Measurements from ENCODE around the gene UBAC2. TPM values are rescaled to one million over a fixed set of nuclear protein-coding genes. Genes with fewer than 3 reads are reported as not detected.

Gene UBAC2
- polyA plus RNA-seq, 1 experiment = 71.4 TPM

DNA sequence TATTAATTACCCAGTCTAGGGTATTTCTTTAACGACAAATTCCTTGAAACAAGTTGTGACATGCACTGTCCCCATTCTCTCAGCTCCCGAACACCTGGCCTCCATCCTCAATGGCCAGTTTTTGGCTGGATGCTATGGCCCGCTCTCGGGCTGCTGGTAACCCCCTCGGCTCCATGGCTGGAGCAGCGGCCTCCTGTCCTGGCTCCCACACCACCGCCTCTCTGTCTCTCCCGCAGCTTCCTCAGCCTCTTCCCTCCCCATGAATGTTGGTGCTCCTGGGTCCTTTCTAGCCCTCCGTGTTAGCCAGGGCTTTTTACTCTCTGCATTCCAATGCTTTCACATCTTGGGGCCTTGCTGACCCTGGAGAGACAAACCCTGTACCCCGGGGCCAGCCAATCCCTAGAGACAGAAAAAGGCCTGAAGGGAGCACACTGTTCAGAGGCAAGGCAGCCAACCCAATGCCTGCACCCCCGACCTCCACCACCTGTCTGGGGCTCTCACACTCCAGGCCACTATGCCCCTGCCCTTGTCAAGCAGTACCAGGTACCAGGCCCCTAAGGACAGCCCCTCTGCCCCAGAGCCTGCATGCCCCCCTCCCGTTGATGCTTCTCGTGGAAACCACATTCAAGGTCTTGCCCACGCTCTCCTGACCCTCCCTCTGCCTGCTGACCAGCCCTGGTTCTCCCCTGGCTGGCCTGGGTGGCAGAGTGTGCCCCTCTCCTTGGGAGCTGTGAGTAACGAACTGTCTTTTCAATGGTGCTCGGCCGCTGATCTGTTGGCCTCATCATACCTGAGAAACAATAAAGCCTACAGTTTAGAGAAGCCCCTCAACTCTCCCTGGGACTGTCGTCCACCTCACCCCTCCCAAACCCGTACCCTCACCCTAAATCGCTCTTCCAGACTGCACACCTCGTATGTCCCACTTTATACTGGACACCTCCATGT is 193.4 kb downstream of the UBAC2 start:
- no peak for DNase-seq (ENCODE audit: low read depth, low spot score)
- H3K4me3 ChIP-seq (ENCODE audit: low read depth, low read length) = no peak overlapping the region
- H3K27me3 ChIP-seq (ENCODE audit: control insufficient read depth, insufficient read depth, low read length) = peaks cover 4% of the 10 kb centered on the region
- TF ChIP-seq CTCF (IDR thresholded peaks at IDR 0.05; ENCODE audit: low read depth, low read length) = no peak
- H3K27ac ChIP-seq (ENCODE audit: low read depth, low read length) = no peak overlapping the region
- CTCF ChIA-PET = interaction anchor here (0.7 kb wide), 1 partner anchor 45 kb away, joined by 4 read pairs; no protein-coding TSS in a partner anchor
- POLR2A ChIA-PET = no interaction called here
- no peaks in the 10 kb centered on the region for H3K9me3 ChIP-seq (ENCODE audit: control insufficient read depth, insufficient read depth, low read length)

DNA sequence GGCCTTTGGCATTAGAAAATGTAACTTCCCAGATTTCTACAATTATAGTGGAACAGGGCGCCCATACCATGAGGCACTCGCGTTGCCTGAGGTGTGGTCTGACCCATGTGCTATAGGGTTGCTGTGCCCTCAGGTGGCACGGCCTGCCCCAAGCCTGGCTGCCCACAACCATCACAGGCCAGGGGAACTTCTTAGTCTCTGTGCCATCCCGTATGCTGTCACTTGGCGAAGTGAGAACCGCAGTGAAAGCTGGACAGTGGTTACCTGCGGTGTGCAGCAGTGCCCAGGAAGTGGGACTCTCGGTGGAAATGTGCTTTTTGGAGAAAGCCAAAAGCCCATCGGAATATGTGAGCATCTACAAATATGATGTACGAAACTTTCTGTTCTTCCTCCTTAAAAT is 194.8 kb downstream of the UBAC2 start:
- DNase-seq (ENCODE audit: low read depth, low spot score) = no peak
- ChIA-PET CTCF (no interaction called here), POLR2A (no interaction called here)
- H3K4me3 ChIP-seq (ENCODE audit: low read depth, low read length) = no peak overlapping the region
- peaks cover 7% of the 10 kb centered on the region for H3K27me3 ChIP-seq (ENCODE audit: control insufficient read depth, insufficient read depth, low read length)
- TF ChIP-seq CTCF (IDR thresholded peaks at IDR 0.05; ENCODE audit: low read depth, low read length) = no peak
- H3K27ac ChIP-seq (ENCODE audit: low read depth, low read length) = no peak overlapping the region
- H3K9me3 ChIP-seq (ENCODE audit: control insufficient read depth, insufficient read depth, low read length) = no peaks in the 10 kb centered on the region; the same call in 1 of the 2 replicates

DNA sequence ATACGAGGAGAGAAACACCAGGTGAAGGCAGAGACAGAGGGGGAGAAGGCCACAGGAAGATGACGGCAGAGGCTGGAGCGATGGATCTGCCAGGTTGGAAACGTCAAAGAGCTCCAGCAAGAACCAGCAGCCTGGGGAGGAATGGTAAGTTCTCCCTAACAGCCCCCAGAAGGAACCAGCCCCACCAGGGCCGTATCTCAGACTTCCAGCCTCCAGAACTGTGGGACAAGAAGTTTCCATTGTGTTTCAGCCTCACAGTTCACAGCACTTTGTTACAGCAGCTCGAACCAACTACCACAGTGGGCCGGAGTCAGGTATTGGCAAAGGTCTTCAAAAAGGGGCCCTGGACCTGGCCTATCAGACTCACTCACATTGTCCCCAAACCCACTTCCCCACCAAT is 195.8 kb downstream of the UBAC2 start:
- Histone ChIP-seq H3K27me3 (ENCODE audit: control insufficient read depth, insufficient read depth, low read length) (peaks cover 7% of the 10 kb centered on the region), H3K4me3 (ENCODE audit: low read depth, low read length) (no peak overlapping the region), H3K9me3 (ENCODE audit: control insufficient read depth, insufficient read depth, low read length) (no peaks in the 10 kb centered on the region; the same call in 1 of the 2 replicates), H3K27ac (ENCODE audit: low read depth, low read length) (no peak overlapping the region)
- TF ChIP-seq CTCF (IDR thresholded peaks at IDR 0.05; ENCODE audit: low read depth, low read length) = no peak
- ChIA-PET CTCF (no interaction called here), POLR2A (no interaction called here)
- DNase-seq (ENCODE audit: low read depth, low spot score) = no peak

- H3K4me3 ChIP-seq (ENCODE audit: low read depth, low read length) = no peak overlapping the region
- DNase-seq (ENCODE audit: low read depth, low spot score) = no peak
- H3K9me3 ChIP-seq (ENCODE audit: control insufficient read depth, insufficient read depth, low read length) = no peaks in the 10 kb centered on the region; the same call in 1 of the 2 replicates
- TF ChIP-seq CTCF (IDR thresholded peaks at IDR 0.05; ENCODE audit: low read depth, low read length) = no peak
- H3K27me3 ChIP-seq (ENCODE audit: control insufficient read depth, insufficient read depth, low read length) = peaks cover 7% of the 10 kb centered on the region
- ChIA-PET CTCF (no interaction called here), POLR2A (no interaction called here)
- no peak overlapping the region for H3K27ac ChIP-seq (ENCODE audit: low read depth, low read length)
These were observed 197.4 kb downstream of the UBAC2 start for GRCh38 chr13:99398071-99398470.

DNA sequence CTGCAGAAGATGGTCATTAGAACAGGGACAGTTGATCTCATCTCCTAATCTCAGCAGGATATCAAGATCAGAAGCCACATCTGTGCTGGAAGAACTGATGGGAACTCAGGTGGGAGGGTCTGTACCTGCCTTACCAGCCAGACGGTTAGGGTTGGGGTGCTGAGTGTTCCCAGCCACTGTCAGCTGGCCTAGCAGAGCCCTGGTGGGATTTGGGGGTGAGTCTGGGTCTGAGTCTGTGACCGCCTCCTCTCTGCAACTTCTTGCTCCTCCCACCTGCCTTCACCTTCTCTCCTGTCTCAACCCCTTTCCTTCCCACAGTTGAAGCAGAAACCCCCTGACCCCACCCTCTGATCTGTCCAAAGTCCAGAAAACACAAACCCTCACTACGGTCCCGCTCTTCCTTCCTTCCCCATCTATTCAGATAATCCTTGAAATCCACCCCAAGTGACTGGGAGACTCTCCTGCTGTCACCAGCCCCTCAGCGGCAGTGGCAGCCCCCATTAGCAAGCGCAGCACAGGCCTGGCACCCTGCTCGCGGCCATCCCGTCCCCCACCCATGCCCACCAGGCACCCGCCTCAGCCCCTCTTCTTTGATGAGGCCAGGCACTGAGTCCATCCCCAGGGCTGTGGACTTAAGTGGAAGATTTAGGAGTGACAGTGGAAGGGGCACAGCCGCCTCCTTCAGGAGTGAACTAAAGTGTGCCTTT is 198.4 kb downstream of the UBAC2 start:
- POLR2A ChIA-PET = no interaction called here
- H3K27ac ChIP-seq (ENCODE audit: low read depth, low read length) = no peak overlapping the region
- peaks cover 7% of the 10 kb centered on the region for H3K27me3 ChIP-seq (ENCODE audit: control insufficient read depth, insufficient read depth, low read length)
- CTCF ChIA-PET = no interaction called here
- TF ChIP-seq CTCF (IDR thresholded peaks at IDR 0.05; ENCODE audit: low read depth, low read length) = no peak
- H3K9me3 ChIP-seq (ENCODE audit: control insufficient read depth, insufficient read depth, low read length) = no peaks in the 10 kb centered on the region; the same call in 1 of the 2 replicates
- no peak overlapping the region for H3K4me3 ChIP-seq (ENCODE audit: low read depth, low read length)
- no peak for DNase-seq (ENCODE audit: low read depth, low spot score)

Data from AG04450 (cell line).